ENCODE measurements around the gene CCDC32. TPM values are rescaled to one million over a fixed set of nuclear protein-coding genes. Genes with fewer than 3 reads are reported as not detected.
"Not testable (repeated sequence)": the region's sequence is repeated elsewhere in the genome, so short reads cannot be mapped to it uniquely, and the experiment has no call there.

Gene CCDC32
- total and polyA plus RNA-seq, 2 donors (not counting 1 experiment from before 2014, with no cell fraction given), result 29.5 to 76.6 TPM

DNA sequence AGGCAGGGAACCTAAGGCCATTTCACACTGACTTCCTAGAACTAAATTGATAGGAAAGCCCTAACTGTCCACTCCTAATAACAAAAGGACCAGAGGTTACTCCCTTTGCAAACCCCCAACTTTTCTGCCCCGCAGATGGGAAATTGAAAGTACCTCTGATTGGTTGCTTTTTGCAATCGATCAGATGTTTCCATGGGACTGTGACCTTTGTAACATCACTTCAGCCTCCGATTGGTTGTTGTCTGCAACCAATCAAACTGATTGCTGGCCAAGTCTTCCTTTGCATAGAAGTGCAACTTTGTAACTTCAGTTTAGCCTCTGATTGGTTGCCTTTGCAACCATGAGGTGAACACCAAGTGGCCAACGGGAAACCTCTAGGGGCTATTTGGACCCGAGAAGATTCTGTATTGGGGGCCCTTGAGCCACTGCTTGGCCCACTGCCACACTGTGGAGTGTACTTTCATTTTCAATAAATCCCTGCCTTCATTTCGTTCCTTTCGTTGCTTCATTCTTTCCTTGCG lies 17.9 kb upstream of the CCDC32 start:
- peak overlapping the region; percentile 39 for H3K4me2 ChIP-seq (replicated peaks; ENCODE audit: low read depth, low read length, poor library complexity, severe bottlenecking)
- peak overlapping the region; percentile 31 for H3K9ac ChIP-seq (ENCODE audit: low read length)
- CTCF ChIA-PET, result no interaction called here

DNA sequence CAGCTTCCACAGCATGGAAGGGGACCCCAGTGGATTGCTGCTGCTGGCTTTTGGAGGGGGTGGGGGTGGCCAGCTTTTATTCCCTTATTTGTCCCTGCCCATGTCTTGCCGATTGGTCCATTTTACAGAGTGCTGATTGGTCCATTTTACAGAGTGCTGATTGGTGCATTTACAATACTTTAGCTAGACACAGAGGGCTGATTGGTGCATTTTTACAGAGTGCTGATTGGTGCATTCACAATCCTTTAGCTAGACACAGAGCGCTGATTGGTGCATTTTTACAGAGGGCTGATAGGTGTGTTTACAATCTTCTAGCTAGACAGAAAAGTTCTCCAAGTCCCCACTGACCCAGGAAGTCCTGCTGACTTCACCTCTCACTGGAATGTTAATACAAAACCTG lies 17.0 kb upstream of the CCDC32 start:
- H3K4me2 ChIP-seq (replicated peaks; ENCODE audit: low read depth, low read length, poor library complexity, severe bottlenecking), result not testable (repeated sequence)

More for the DNA sequence above, 17.9 kb upstream of the CCDC32 start:
- no peaks in the 10 kb centered on the region for H3K4me1 ChIP-seq (ENCODE audit: control insufficient read depth in 2 of 2, insufficient read depth in 2 of 2, low read length in 2 of 2)
- TF ChIP-seq EZH2 (IDR thresholded peaks at IDR 0.05; ENCODE audit: borderline replicate concordance, insufficient read depth, low read depth, low read length, poor library complexity, severe bottlenecking), result no peak
- TF ChIP-seq, protein P1, sequence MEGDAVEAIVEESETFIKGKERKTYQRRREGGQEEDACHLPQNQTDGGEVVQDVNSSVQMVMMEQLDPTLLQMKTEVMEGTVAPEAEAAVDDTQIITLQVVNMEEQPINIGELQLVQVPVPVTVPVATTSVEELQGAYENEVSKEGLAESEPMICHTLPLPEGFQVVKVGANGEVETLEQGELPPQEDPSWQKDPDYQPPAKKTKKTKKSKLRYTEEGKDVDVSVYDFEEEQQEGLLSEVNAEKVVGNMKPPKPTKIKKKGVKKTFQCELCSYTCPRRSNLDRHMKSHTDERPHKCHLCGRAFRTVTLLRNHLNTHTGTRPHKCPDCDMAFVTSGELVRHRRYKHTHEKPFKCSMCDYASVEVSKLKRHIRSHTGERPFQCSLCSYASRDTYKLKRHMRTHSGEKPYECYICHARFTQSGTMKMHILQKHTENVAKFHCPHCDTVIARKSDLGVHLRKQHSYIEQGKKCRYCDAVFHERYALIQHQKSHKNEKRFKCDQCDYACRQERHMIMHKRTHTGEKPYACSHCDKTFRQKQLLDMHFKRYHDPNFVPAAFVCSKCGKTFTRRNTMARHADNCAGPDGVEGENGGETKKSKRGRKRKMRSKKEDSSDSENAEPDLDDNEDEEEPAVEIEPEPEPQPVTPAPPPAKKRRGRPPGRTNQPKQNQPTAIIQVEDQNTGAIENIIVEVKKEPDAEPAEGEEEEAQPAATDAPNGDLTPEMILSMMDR (IDR thresholded peaks at IDR 0.05), result no peak
- H4K20me1 ChIP-seq (ENCODE audit: control insufficient read depth, insufficient read depth, low read length, poor library complexity, severe bottlenecking), result no peaks in the 10 kb centered on the region
- Mint-ChIP-seq H3K27me3 (peaks cover 4% of the 10 kb centered on the region), H3K4me3 (no peak overlapping the region), H3K9me3 (ENCODE audit: insufficient read depth) (no peaks in the 10 kb centered on the region), H3K4me1 (no peaks in the 10 kb centered on the region), H3K27ac (no peak overlapping the region)
- 96% methylated on average over 5 of the region's 8 CpGs for WGBS (ENCODE audit: insufficient coverage)
- peak overlapping the region in 3 of 5 experiments; percentile 19 to 47 (median 30) for H3K4me3 ChIP-seq (ENCODE audit: control extremely low read depth in 1 of 5, extremely low read depth in 1 of 5, insufficient read depth in 1 of 5, low read depth in 2 of 5, low read length in 4 of 5)
- POLR2A ChIA-PET, result no interaction called here
- no peaks in the 10 kb centered on the region for H3K9me3 ChIP-seq (ENCODE audit: control extremely low read depth in 1 of 3, control insufficient read depth in 2 of 3, insufficient read depth in 1 of 3, low read length in 2 of 3)
- no peak for ATAC-seq (ENCODE audit: low read depth)
- no peak overlapping the region for H3K27ac ChIP-seq (ENCODE audit: low read length in 2 of 2)
- no peaks in the 10 kb centered on the region for H3K36me3 ChIP-seq (replicated peaks in 1 of 2; ENCODE audit: control extremely low read depth in 1 of 2, control insufficient read depth in 1 of 2, extremely low read depth in 1 of 2, insufficient read depth in 2 of 2, low read length in 1 of 2)
- no peaks in the 10 kb centered on the region for H3K79me2 ChIP-seq (ENCODE audit: control insufficient read depth, insufficient read depth, low read length)
- intact Hi-C loops (cut with micrococcal nuclease), result no loop called here
- peak overlapping the region; percentile 15 for H2AFZ ChIP-seq (ENCODE audit: insufficient read depth, low read depth, low read length, poor library complexity, severe bottlenecking)
- H3K27me3 ChIP-seq (replicated peaks in 1 of 4; ENCODE audit: control extremely low read depth in 1 of 4, control insufficient read depth in 3 of 4, insufficient read depth in 4 of 4, low read length in 3 of 4), result no peaks in the 10 kb centered on the region
- no peak for DNase-seq

More for the DNA sequence above, 17.0 kb upstream of the CCDC32 start:
- DNase-seq; H4K20me1 ChIP-seq (ENCODE audit: control insufficient read depth, insufficient read depth, low read length, poor library complexity, severe bottlenecking); H3K4me1 Mint-ChIP-seq; H3K9me3 ChIP-seq (ENCODE audit: control extremely low read depth in 1 of 3, control insufficient read depth in 2 of 3, insufficient read depth in 1 of 3, low read length in 2 of 3); H3K27me3 Mint-ChIP-seq; H3K79me2 ChIP-seq (ENCODE audit: control insufficient read depth, insufficient read depth, low read length); H3K4me3 ChIP-seq (ENCODE audit: control extremely low read depth in 1 of 5, extremely low read depth in 1 of 5, insufficient read depth in 1 of 5, low read depth in 2 of 5, low read length in 4 of 5); H2AFZ ChIP-seq (ENCODE audit: insufficient read depth, low read depth, low read length, poor library complexity, severe bottlenecking); H3K9ac ChIP-seq (ENCODE audit: low read length); H3K4me3 Mint-ChIP-seq; H3K36me3 ChIP-seq (replicated peaks in 1 of 2; ENCODE audit: control extremely low read depth in 1 of 2, control insufficient read depth in 1 of 2, extremely low read depth in 1 of 2, insufficient read depth in 2 of 2, low read length in 1 of 2); intact Hi-C loops (cut with micrococcal nuclease); H3K4me1 ChIP-seq (ENCODE audit: control insufficient read depth in 2 of 2, insufficient read depth in 2 of 2, low read length in 2 of 2); H3K27ac ChIP-seq (ENCODE audit: low read length in 2 of 2); ATAC-seq (ENCODE audit: low read depth); H3K9me3 Mint-ChIP-seq (ENCODE audit: insufficient read depth); H3K27me3 ChIP-seq (replicated peaks in 1 of 4; ENCODE audit: control extremely low read depth in 1 of 4, control insufficient read depth in 3 of 4, insufficient read depth in 4 of 4, low read length in 3 of 4); H3K27ac Mint-ChIP-seq: not testable (repeated sequence)
- ChIA-PET POLR2A (interaction anchor here (0.7 to 0.8 kb wide), 3 partner anchors 15 to 839 kb away, joined by 3 to 4 read pairs (median 3); no protein-coding TSS in a partner anchor), CTCF (interaction anchor here (0.9 kb wide), 1 partner anchor 62 kb away, joined by 4 read pairs; no protein-coding TSS in a partner anchor)
- WGBS (ENCODE audit: insufficient coverage), result 100% methylated on average over 1 of the region's 2 CpGs
